ENCODE results near the gene TRIM62.
"Not testable (repeated sequence)": the region's sequence is repeated elsewhere in the genome, so short reads cannot be mapped to it uniquely, and the experiment has no call there.

The TRIM62 gene

GRCh38 chr1:33141781-33142180 lies 40.1 kb downstream of the TRIM62 start:
- H3K9ac ChIP-seq (ENCODE audit: low read length) = no peak overlapping the region

GRCh38 chr1:33141216-33141615 lies 40.6 kb downstream of the TRIM62 start:
- no peaks in the 10 kb centered on the region for H3K36me3 ChIP-seq (ENCODE audit: insufficient read depth, low read length)
- H3K27me3 ChIP-seq (ENCODE audit: control insufficient read depth in 1 of 2, insufficient read depth in 2 of 2, low read length in 2 of 2) = no peaks in the 10 kb centered on the region
- H3K4me1 ChIP-seq (ENCODE audit: insufficient read depth, low read length) = peaks cover 19% of the 10 kb centered on the region
- H3K9me3 ChIP-seq (ENCODE audit: low read length) = no peaks in the 10 kb centered on the region
- H3K4me3 ChIP-seq (ENCODE audit: low read depth in 1 of 2, low read length in 2 of 2) = no peak overlapping the region
- no peak overlapping the region for H3K9ac ChIP-seq (ENCODE audit: low read length)
- H3K27ac ChIP-seq (ENCODE audit: low read depth, low read length) = no peak overlapping the region

More at GRCh38 chr1:33141781-33142180, 40.1 kb downstream of the TRIM62 start:
- Histone ChIP-seq H3K4me3 (ENCODE audit: low read depth in 1 of 2, low read length in 2 of 2) (no peak overlapping the region), H3K36me3 (ENCODE audit: insufficient read depth, low read length) (no peaks in the 10 kb centered on the region), H3K27me3 (ENCODE audit: control insufficient read depth in 1 of 2, insufficient read depth in 2 of 2, low read length in 2 of 2) (no peaks in the 10 kb centered on the region), H3K9me3 (ENCODE audit: low read length) (no peaks in the 10 kb centered on the region), H3K4me1 (ENCODE audit: insufficient read depth, low read length) (peaks cover 19% of the 10 kb centered on the region), H3K27ac (ENCODE audit: low read depth, low read length) (no peak overlapping the region)

- Histone ChIP-seq H3K36me3 (ENCODE audit: insufficient read depth, low read length) (no peaks in the 10 kb centered on the region), H3K9ac (ENCODE audit: low read length) (no peak overlapping the region), H3K4me3 (ENCODE audit: low read depth in 1 of 2, low read length in 2 of 2) (no peak overlapping the region), H3K4me1 (ENCODE audit: insufficient read depth, low read length) (peaks cover 19% of the 10 kb centered on the region), H3K27ac (ENCODE audit: low read depth, low read length) (no peak overlapping the region), H3K27me3 (ENCODE audit: control insufficient read depth in 1 of 2, insufficient read depth in 2 of 2, low read length in 2 of 2) (no peaks in the 10 kb centered on the region), H3K9me3 (ENCODE audit: low read length) (no peaks in the 10 kb centered on the region)
These were observed 41.4 kb downstream of the TRIM62 start for GRCh38 chr1:33140153-33141149.

GRCh38 chr1:33137800-33138199 lies 44.0 kb downstream of the TRIM62 start:
- no peak overlapping the region for H3K9ac ChIP-seq (ENCODE audit: low read length)
- H3K4me1 ChIP-seq (ENCODE audit: insufficient read depth, low read length) = peaks cover 8% of the 10 kb centered on the region
- no peaks in the 10 kb centered on the region for H3K27me3 ChIP-seq (ENCODE audit: control insufficient read depth in 1 of 2, insufficient read depth in 2 of 2, low read length in 2 of 2)
- no peaks in the 10 kb centered on the region for H3K9me3 ChIP-seq (ENCODE audit: low read length)
- no peak overlapping the region for H3K27ac ChIP-seq (ENCODE audit: low read depth, low read length)
- H3K4me3 ChIP-seq (ENCODE audit: low read depth in 1 of 2, low read length in 2 of 2) = no peak overlapping the region
- no peaks in the 10 kb centered on the region for H3K36me3 ChIP-seq (ENCODE audit: insufficient read depth, low read length)

- H3K9me3 ChIP-seq (ENCODE audit: low read length); H3K9ac ChIP-seq (ENCODE audit: low read length); H3K27ac ChIP-seq (ENCODE audit: low read depth, low read length); H3K27me3 ChIP-seq (ENCODE audit: control insufficient read depth in 1 of 2, insufficient read depth in 2 of 2, low read length in 2 of 2); H3K4me3 ChIP-seq (ENCODE audit: low read depth in 1 of 2, low read length in 2 of 2); H3K36me3 ChIP-seq (ENCODE audit: insufficient read depth, low read length); H3K4me1 ChIP-seq (ENCODE audit: insufficient read depth, low read length): not testable (repeated sequence)
These were observed 45.8 kb downstream of the TRIM62 start for GRCh38 chr1:33136041-33136440.

GRCh38 chr1:33133478-33134105 lies 48.3 kb downstream of the TRIM62 start:
- H3K9me3 ChIP-seq (ENCODE audit: low read length) = no peaks in the 10 kb centered on the region
- no peak overlapping the region for H3K9ac ChIP-seq (ENCODE audit: low read length)
- no peak overlapping the region for H3K4me3 ChIP-seq (ENCODE audit: low read depth in 1 of 2, low read length in 2 of 2)
- no peaks in the 10 kb centered on the region for H3K36me3 ChIP-seq (ENCODE audit: insufficient read depth, low read length)
- H3K4me1 ChIP-seq (ENCODE audit: insufficient read depth, low read length) = no peaks in the 10 kb centered on the region
- H3K27me3 ChIP-seq (ENCODE audit: control insufficient read depth in 1 of 2, insufficient read depth in 2 of 2, low read length in 2 of 2) = no peaks in the 10 kb centered on the region
- no peak overlapping the region for H3K27ac ChIP-seq (ENCODE audit: low read depth, low read length)

GRCh38 chr1:33132549-33132948 lies 49.3 kb downstream of the TRIM62 start:
- Histone ChIP-seq H3K4me1 (ENCODE audit: insufficient read depth, low read length) (peaks cover 10% of the 10 kb centered on the region), H3K27me3 (ENCODE audit: control insufficient read depth in 1 of 2, insufficient read depth in 2 of 2, low read length in 2 of 2) (no peaks in the 10 kb centered on the region), H3K4me3 (ENCODE audit: low read depth in 1 of 2, low read length in 2 of 2) (no peak overlapping the region), H3K36me3 (ENCODE audit: insufficient read depth, low read length) (no peaks in the 10 kb centered on the region), H3K27ac (ENCODE audit: low read depth, low read length) (no peak overlapping the region), H3K9ac (ENCODE audit: low read length) (no peak overlapping the region), H3K9me3 (ENCODE audit: low read length) (no peaks in the 10 kb centered on the region)

GRCh38 chr1:33131191-33131590 lies 50.7 kb downstream of the TRIM62 start:
- H3K36me3 ChIP-seq (ENCODE audit: insufficient read depth, low read length) = no peaks in the 10 kb centered on the region
- peaks cover 16% of the 10 kb centered on the region for H3K4me1 ChIP-seq (ENCODE audit: insufficient read depth, low read length)
- H3K4me3 ChIP-seq (ENCODE audit: low read depth in 1 of 2, low read length in 2 of 2) = no peak overlapping the region
- H3K9me3 ChIP-seq (ENCODE audit: low read length) = no peaks in the 10 kb centered on the region
- no peaks in the 10 kb centered on the region for H3K27me3 ChIP-seq (ENCODE audit: control insufficient read depth in 1 of 2, insufficient read depth in 2 of 2, low read length in 2 of 2)
- H3K9ac ChIP-seq (ENCODE audit: low read length) = no peak overlapping the region
- no peak overlapping the region for H3K27ac ChIP-seq (ENCODE audit: low read depth, low read length)

- no peaks in the 10 kb centered on the region for H3K9me3 ChIP-seq (ENCODE audit: low read length)
These were observed 51.5 kb downstream of the TRIM62 start for GRCh38 chr1:33130297-33130696.

GRCh38 chr1:33128781-33129180 lies 53.1 kb downstream of the TRIM62 start:
- Histone ChIP-seq H3K9me3 (ENCODE audit: low read length) (no peaks in the 10 kb centered on the region), H3K27ac (ENCODE audit: low read depth, low read length) (no peak overlapping the region), H3K27me3 (ENCODE audit: control insufficient read depth in 1 of 2, insufficient read depth in 2 of 2, low read length in 2 of 2) (no peaks in the 10 kb centered on the region), H3K36me3 (ENCODE audit: insufficient read depth, low read length) (no peaks in the 10 kb centered on the region), H3K4me3 (ENCODE audit: low read depth in 1 of 2, low read length in 2 of 2) (no peak overlapping the region), H3K4me1 (ENCODE audit: insufficient read depth, low read length) (peaks cover 20% of the 10 kb centered on the region), H3K9ac (ENCODE audit: low read length) (no peak overlapping the region)

More at GRCh38 chr1:33130297-33130696, 51.5 kb downstream of the TRIM62 start:
- H3K27me3 ChIP-seq (ENCODE audit: control insufficient read depth in 1 of 2, insufficient read depth in 2 of 2, low read length in 2 of 2) = no peaks in the 10 kb centered on the region
- peaks cover 20% of the 10 kb centered on the region for H3K4me1 ChIP-seq (ENCODE audit: insufficient read depth, low read length)
- H3K4me3 ChIP-seq (ENCODE audit: low read depth in 1 of 2, low read length in 2 of 2) = no peak overlapping the region
- H3K27ac ChIP-seq (ENCODE audit: low read depth, low read length) = no peak overlapping the region
- no peaks in the 10 kb centered on the region for H3K36me3 ChIP-seq (ENCODE audit: insufficient read depth, low read length)
- H3K9ac ChIP-seq (ENCODE audit: low read length) = no peak overlapping the region

- H3K9me3 ChIP-seq (ENCODE audit: low read length) = no peaks in the 10 kb centered on the region
- peak overlapping the region; percentile 67 to 96 for H3K4me3 ChIP-seq (ENCODE audit: low read depth in 1 of 2, low read length in 2 of 2)
- H3K4me1 ChIP-seq (ENCODE audit: insufficient read depth, low read length) = peaks cover 20% of the 10 kb centered on the region
- peak overlapping the region; percentile 79 for H3K27ac ChIP-seq (ENCODE audit: low read depth, low read length)
- H3K36me3 ChIP-seq (ENCODE audit: insufficient read depth, low read length) = no peaks in the 10 kb centered on the region
- peak overlapping the region; percentile 86 for H3K9ac ChIP-seq (ENCODE audit: low read length)
- no peaks in the 10 kb centered on the region for H3K27me3 ChIP-seq (ENCODE audit: control insufficient read depth in 1 of 2, insufficient read depth in 2 of 2, low read length in 2 of 2)
These were observed 54.6 kb downstream of the TRIM62 start for GRCh38 chr1:33127001-33127823.

Data from muscle layer of colon (tissue), 2 donors.